GM21737 (cell line): ENCODE measurements around the gene SLC13A3.

Experiments
- ATAC-seq: cut with Tn5 transposase; IDR thresholded peaks from one replicate; pipeline ENCODE4 v1.9.1; 2021; ENCODE audit warnings: mild to moderate bottlenecking, moderate library complexity; ENCODE audit not compliant: unreplicated experiment

SLC13A3 gene

GRCh38 chr20:46583411-46584214 lies 67.6 kb downstream of the SLC13A3 start:
- ATAC-seq, result no peak

GRCh38 chr20:46582648-46583047 lies 68.6 kb downstream of the SLC13A3 start:
- no peak for ATAC-seq

DNA sequence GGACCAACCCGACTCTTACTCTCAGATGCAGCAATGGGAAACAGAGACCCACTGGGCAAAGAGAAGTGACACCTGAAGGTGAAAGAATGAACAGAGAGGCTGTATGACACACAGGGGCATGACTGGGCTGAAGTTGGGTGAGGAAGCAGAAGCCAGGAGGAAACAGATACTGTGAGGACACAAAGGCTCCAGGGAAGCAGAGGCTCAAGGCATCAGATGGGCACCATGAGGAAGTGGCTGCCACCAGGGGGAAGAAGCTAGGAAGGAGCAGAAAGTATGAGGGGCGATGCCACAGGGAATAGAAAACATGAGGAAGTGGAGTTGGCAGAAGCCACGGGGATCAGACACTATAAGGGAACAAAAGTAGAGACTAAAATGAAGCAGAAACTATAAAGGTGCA lies 69.9 kb downstream of the SLC13A3 start:
- no peak for ATAC-seq

- ATAC-seq, result no peak
Measured at GRCh38 chr20:46580613-46581205, 70.5 kb downstream of the SLC13A3 start.

DNA sequence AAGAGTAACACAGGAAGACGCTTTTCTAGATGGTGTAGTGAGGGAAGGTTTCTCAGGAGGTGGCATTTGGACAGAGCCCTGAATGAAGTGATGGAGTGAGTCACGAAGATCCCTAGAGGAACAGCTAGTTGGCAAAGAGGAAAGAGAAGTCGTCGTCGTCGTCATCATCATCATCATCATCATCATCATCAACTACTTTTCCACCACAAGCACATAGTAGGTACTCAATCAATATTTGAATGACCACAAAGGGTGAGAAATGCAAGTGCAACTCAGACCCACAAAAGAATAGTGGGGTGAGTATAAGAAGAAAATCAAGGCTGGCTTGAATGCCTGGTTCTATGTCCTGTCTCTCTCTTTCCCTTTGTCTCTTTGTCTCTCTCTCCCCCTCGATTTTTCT lies 72.5 kb downstream of the SLC13A3 start:
- no peak for ATAC-seq

GRCh38 chr20:46576774-46577395 lies 74.4 kb downstream of the SLC13A3 start:
- no peak for ATAC-seq

DNA sequence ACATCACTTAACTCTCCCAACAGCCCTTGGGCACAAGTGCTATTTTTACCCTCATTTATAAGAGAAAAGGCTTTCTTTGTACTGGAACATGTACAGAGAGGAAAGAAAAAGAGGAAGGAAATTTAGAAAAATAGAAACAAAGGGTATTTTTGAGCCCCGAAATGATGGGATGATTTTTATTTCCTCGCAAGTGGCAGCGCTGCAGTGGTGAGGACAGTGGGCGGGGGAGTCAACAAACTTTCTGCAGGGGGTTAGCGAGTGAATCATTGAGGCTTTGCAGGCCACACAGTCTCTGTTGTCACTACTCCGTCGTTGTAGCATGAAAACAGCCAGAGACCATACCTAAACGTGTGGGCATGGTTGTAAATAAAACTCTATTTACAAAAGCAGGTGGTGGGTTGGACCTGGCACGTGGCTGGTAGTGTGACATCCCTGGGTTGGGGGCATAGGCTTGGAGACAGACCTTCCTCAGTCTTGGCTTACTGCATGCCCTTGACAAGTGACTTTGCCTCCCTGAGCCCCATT lies 75.3 kb downstream of the SLC13A3 start:
- no peak for ATAC-seq

GRCh38 chr20:46575394-46575793 lies 75.9 kb downstream of the SLC13A3 start:
- no peak for ATAC-seq

- no peak for ATAC-seq
Measured at GRCh38 chr20:46573788-46574584, 77.3 kb downstream of the SLC13A3 start.

GRCh38 chr20:46573234-46573633 lies 78.0 kb downstream of the SLC13A3 start:
- ATAC-seq, result no peak

DNA sequence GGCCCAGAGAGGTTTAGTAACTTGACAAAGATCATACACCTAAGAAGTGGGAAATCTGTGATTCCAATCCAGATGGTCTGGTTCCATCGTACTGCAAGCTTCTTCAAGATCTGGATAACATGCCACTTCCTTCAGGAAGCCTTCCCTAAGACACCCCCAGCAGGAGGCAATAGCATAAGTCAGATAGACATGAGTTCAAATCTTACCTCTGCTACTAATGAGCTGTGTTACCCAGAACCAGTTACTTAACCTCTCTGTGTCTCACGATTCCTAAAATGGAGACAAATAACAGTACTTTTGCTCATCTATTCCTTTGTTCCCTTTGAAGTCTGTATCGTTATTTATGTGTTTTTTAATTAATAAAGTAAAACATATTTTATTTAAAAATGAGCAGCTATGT lies 78.5 kb downstream of the SLC13A3 start:
- ATAC-seq, result no peak

DNA sequence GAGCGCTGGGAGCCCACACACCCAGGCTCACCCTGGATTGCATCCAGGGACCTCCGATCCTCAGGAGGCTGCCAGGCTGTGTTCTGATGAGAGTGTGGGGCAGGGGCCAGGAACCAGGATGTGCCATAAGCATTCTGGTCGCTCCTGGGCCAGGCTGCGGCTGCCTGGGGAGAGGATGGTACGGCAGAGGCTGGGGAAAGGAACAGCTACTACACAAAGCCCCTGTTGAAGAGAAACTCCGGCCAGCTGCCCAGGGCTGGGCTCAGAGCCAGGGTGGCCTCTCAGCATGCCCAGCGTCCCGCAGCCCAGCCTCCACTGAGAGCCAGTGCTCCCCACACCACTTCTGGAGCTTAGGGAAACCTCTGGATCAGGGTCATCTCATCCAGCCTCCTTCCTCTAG lies 79.1 kb downstream of the SLC13A3 start:
- no peak for ATAC-seq

DNA sequence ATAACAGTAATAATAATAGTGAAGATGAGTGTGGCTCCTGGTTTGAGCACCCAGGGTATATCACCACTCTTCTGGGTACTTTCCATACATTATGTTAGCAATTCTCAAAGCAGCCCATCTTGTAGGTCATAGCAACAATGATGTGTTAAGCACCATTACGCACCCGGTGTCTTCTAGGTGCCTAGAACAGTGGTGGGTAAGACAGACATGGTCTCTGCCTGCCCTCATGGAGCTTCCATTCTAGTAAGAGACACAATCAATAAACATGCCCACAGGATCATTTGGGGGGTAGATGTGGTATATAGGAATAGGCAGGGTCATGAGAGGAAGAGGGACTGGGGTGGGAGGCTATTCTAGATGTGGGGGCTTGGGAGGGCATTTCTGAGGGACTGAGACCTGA lies 79.8 kb downstream of the SLC13A3 start:
- no peak for ATAC-seq

DNA sequence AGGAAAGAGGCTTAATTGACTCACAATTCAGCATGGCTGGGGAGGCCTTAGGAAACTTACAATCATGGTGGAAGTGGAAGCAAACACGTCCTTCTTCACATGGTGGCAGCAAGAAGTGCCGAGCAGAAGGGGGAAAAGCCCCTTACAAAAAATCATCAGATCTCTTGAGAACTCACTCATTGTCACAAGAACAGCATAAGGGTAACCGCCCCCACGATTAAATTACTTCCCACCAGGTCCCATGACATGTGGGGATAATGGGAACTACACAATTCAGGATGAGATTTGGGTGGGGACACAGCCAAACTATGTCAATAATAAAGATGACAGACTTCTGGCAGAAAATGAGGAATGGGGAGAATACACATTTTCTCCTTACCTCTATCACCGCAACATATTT lies 80.3 kb downstream of the SLC13A3 start:
- no peak for ATAC-seq

DNA sequence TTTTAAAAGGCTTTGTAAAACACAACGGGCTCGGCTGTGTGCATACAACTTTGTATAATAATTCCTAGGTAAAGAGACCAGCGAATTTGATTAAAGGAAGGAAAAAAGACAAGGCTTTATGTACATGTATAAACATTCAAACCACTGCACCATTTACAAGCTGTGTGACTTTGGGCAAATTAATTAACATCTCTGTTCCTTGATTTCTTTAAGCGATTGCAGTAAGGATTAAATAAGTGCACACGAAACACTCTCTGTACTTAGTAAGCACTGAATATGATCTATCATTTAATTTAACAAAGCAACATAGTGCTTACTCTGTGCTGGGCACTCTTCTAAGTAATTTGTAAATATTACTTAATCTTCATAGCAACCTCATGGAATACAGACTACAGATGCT lies 81.3 kb downstream of the SLC13A3 start:
- ATAC-seq, result no peak

- ATAC-seq, result no peak
Measured at GRCh38 chr20:46568570-46569129, 82.6 kb downstream of the SLC13A3 start.

DNA sequence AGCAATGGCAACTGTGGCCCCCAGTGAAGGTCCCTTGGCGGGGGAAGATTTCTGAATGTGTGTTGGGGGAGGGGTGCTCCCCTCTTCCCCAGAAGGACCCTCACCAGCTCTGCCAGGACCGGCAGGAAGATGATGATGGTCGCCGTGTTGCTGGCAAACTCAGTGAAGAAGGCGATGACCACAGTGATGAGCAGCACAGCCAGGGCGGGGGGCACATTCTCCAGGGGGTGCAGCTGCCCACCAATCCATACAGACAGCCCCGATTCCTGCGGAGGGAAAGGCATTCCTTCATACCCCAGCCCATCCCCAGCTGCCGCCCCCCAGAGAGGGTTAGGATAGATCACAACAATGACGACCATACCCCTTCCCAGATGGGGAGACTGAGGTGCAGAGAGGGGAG lies 85.1 kb downstream of the SLC13A3 start:
- ATAC-seq, result no peak

DNA sequence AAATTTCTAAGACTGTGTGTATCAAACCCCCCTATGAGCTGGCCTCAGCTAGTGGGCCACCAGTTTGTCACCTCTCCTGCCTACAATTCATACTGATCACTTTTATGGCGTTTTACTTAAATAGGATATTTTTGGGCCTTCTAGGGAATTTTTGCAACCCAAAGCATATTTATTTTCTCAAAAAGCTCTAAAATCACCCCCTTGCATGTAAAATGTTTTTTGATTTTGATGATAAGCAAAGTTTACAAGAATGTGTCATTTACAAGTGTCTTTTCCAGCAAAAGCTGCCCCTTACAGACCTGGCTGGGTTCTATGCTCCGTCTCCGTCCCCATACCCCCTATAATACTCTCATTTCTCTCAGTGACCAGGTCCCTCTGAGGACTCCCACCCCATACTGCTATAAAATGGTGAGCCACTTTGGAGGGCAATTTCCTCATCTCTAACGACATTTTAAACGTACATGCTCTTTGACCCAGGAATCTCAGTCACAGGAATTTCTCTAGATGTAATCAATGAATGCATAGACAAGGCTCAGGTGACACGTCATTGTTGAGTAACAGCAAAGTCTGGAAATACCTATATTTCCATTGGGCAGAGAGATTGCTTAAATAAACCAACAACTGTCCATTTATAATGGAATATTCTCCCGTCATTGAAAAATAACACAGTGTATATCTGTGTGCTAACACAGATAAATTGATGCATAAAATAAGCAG lies 86.9 kb downstream of the SLC13A3 start:
- no peak for ATAC-seq

DNA sequence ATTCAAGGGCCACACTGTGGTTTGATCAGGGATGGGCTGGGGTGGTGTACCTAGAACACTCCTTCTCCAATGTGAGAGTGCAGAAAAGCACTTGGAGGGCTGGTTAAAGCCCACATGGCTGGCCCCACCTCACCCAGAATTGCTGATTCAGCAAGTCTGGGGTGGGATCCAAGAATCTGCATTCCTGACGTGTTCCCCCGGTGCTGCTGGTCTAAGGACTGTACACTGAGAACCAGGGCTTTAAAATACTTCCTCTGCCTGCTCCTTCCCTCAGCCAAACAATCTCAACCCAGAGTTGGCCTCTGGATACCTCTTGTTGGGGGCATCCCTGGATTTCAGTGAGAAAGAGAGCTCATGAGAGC lies 87.4 kb downstream of the SLC13A3 start:
- no peak for ATAC-seq

DNA sequence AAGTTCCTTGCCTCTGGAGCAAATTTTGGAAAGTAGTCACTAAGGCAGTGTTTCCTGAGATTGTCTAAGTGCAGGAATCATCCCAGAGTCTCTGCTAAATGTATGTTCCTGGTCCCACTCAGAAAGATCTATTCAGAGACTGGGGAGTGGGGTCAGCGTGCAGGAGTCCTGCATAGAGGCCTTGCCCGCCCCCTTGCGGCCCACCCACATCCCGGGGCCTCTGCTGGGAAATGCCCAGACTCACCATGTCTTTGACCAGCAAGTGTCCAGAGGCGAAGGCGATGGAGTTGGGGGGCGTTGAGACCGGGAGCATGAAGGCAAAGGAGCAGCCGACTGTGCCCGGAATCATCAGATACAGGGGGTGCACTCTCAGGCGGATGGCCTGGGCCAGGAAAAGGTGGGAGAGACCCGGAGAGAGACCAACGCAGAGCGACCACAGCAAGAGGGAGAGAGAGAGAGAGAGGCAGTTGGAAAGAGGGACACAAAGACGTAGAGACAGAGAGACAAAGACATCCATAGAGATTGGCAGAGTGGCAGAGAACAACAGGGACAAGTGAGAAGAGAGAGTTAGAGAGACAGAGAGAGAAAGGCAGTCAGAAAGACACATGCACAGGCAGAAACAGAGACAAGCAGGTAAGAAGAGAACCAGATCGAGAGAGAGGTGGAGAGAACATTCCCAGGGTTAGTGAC lies 87.9 kb downstream of the SLC13A3 start:
- no peak for ATAC-seq
